ENCODE data around the gene FCAMR. TPM values are rescaled to one million over a fixed set of nuclear protein-coding genes. Genes with fewer than 3 reads are reported as not detected.
A peak's percentile ranks its signal among the peaks of the same experiment; 100 is the strongest.

FCAMR gene
- total RNA-seq, 1 donor from 2014 or later = not detected

GRCh38 chr1:206955476-206956451, 14.5 kb downstream of the FCAMR start:
- Mint-ChIP-seq H3K27ac (ENCODE audit: unreplicated experiment) (no peak overlapping the region), H3K36me3 (ENCODE audit: low read depth, unreplicated experiment) (no peaks in the 10 kb centered on the region), H3K27me3 (ENCODE audit: unreplicated experiment) (peaks cover 6% of the 10 kb centered on the region), H3K4me1 (ENCODE audit: unreplicated experiment) (no peaks in the 10 kb centered on the region), H3K4me3 (ENCODE audit: unreplicated experiment) (no peak overlapping the region), H3K9me3 (ENCODE audit: unreplicated experiment) (no peaks in the 10 kb centered on the region)
- DNase-seq (ENCODE audit: low spot score) = no peak
- TF ChIP-seq CTCF (IDR thresholded peaks at IDR 0.05; ENCODE audit: unreplicated experiment) = no peak

- Mint-ChIP-seq H3K27ac (ENCODE audit: unreplicated experiment) (no peak overlapping the region), H3K9me3 (ENCODE audit: unreplicated experiment) (no peaks in the 10 kb centered on the region), H3K36me3 (ENCODE audit: low read depth, unreplicated experiment) (no peaks in the 10 kb centered on the region), H3K27me3 (ENCODE audit: unreplicated experiment) (peaks cover 6% of the 10 kb centered on the region), H3K4me3 (ENCODE audit: unreplicated experiment) (no peak overlapping the region), H3K4me1 (ENCODE audit: unreplicated experiment) (no peaks in the 10 kb centered on the region)
- DNase-seq (ENCODE audit: low spot score) = no peak
- TF ChIP-seq CTCF (IDR thresholded peaks at IDR 0.05; ENCODE audit: unreplicated experiment) = no peak
Measured at GRCh38 chr1:206954459-206955342, 15.6 kb downstream of the FCAMR start.

GRCh38 chr1:206953626-206954025, 16.6 kb downstream of the FCAMR start:
- Mint-ChIP-seq H3K27me3 (ENCODE audit: unreplicated experiment) (peaks cover 6% of the 10 kb centered on the region), H3K4me3 (ENCODE audit: unreplicated experiment) (no peak overlapping the region), H3K27ac (ENCODE audit: unreplicated experiment) (peak overlapping the region; percentile 68), H3K9me3 (ENCODE audit: unreplicated experiment) (no peaks in the 10 kb centered on the region), H3K36me3 (ENCODE audit: low read depth, unreplicated experiment) (no peaks in the 10 kb centered on the region), H3K4me1 (ENCODE audit: unreplicated experiment) (no peaks in the 10 kb centered on the region)
- TF ChIP-seq CTCF (IDR thresholded peaks at IDR 0.05; ENCODE audit: unreplicated experiment) = no peak
- no peak for DNase-seq (ENCODE audit: low spot score)

GRCh38 chr1:206953126-206953525, 17.1 kb downstream of the FCAMR start:
- Mint-ChIP-seq H3K9me3 (ENCODE audit: unreplicated experiment) (no peaks in the 10 kb centered on the region), H3K4me3 (ENCODE audit: unreplicated experiment) (no peak overlapping the region), H3K36me3 (ENCODE audit: low read depth, unreplicated experiment) (no peaks in the 10 kb centered on the region), H3K27me3 (ENCODE audit: unreplicated experiment) (peaks cover 6% of the 10 kb centered on the region), H3K27ac (ENCODE audit: unreplicated experiment) (no peak overlapping the region), H3K4me1 (ENCODE audit: unreplicated experiment) (no peaks in the 10 kb centered on the region)
- no peak for TF ChIP-seq CTCF (IDR thresholded peaks at IDR 0.05; ENCODE audit: unreplicated experiment)
- no peak for DNase-seq (ENCODE audit: low spot score)
